Thyroid gland (tissue), 4 donors: Measurements from ENCODE around the gene CSF2. TPM values are rescaled to one million over a fixed set of nuclear protein-coding genes. Genes with fewer than 3 reads are reported as not detected.

ENCODE experiments used
- DNase-seq, 2 donors: peaks; one replicate each; pipeline ENCODE4 v3.0.0-alpha.2; 2019
- H3K27ac ChIP-seq, 3 donors: fragments of 200-600 bp; sonication (generic); 1 replicate in 2 of 3; 2 replicates in 1 of 3; pipeline ENCODE4 v1.5.1; 2016 to 2019; ENCODE audit warnings: mild to moderate bottlenecking in 1 of 3, moderate library complexity in 1 of 3
- H3K27me3 ChIP-seq: fragments of 200-600 bp; sonication (generic); one replicate; pipeline ENCODE4 v1.5.1; 2019
- H3K36me3 ChIP-seq, 2 donors: fragments of 200-600 bp; sonication (generic); one replicate each; pipeline ENCODE4 v1.5.1; 2016 to 2019
- H3K4me1 ChIP-seq, 2 donors: fragments of 200-600 bp; sonication (generic); one replicate each; pipeline ENCODE4 v1.5.1; 2017 to 2019
- H3K4me3 ChIP-seq, 3 donors: fragments of 200-600 bp; sonication (generic); replicated peaks in 1 of 3; 1 replicate in 2 of 3; 2 replicates in 1 of 3; pipeline ENCODE4 v1.5.1; 2016; ENCODE audit warnings: mild to moderate bottlenecking in 1 of 3
- H3K9me3 ChIP-seq: fragments of 200-600 bp; sonication (generic); one replicate; pipeline ENCODE4 v1.5.1; 2017
- CTCF ChIP-seq, 6 experiments: fragments of 200-600 bp in 3 of 6; fragments of 450-650 bp in 3 of 6; sonication (generic) in 3 of 6; IDR thresholded peaks; one replicate each; pipeline ENCODE4 v1.5.1; 2016 to 2019; ENCODE audit warnings: antibody characterized with exemption in 6 of 6, mild to moderate bottlenecking in 2 of 6, inconsistent platforms in 1 of 6, moderate library complexity in 1 of 6
- POLR2A ChIP-seq, 2 donors: fragments of 450-650 bp; IDR thresholded peaks; one replicate each; pipeline ENCODE4 v1.6.1; 2017; ENCODE audit warnings: antibody characterized with exemption in 2 of 2, mild to moderate bottlenecking in 2 of 2, moderate library complexity in 1 of 2
- WGBS, 2 donors: methylation state at CpG; one replicate each; pipeline ENCODE4 v1.1.5; 2017; 5-methylcytosine and 5-hydroxymethylcytosine counted together
- intact Hi-C: fragments of 100-400 bp; cut with DNase I; formaldehyde crosslinking; loops from one replicate; pipeline ENCODE4 v1.15.1; 2023
- total RNA-seq, 4 donors: library from RNA; depleted of rRNA; stranded (reverse); fragments of >200 nt; gene quantifications; one replicate each; pipeline ENCODE4 v1.2.3, GENCODE V29; 2016

CSF2 gene
- total RNA-seq, 4 donors from 2014 or later = not detected

GRCh38 chr5:132037353-132037752 lies 36.2 kb upstream of the CSF2 start:
- H3K27me3 ChIP-seq = no peaks in the 10 kb centered on the region
- no peak overlapping the region for H3K27ac ChIP-seq
- WGBS, 2 donors = 55 to 58% methylated on average over 2 of the region's 2 CpGs
- no peaks in the 10 kb centered on the region for H3K4me1 ChIP-seq
- H3K4me3 ChIP-seq = no peak overlapping the region
- H3K36me3 ChIP-seq = no peaks in the 10 kb centered on the region
- intact Hi-C loops = no loop called here
- no peak for TF ChIP-seq POLR2A (IDR thresholded peaks at IDR 0.05)
- no peak for TF ChIP-seq CTCF (IDR thresholded peaks at IDR 0.05)
- no peak for DNase-seq
- H3K9me3 ChIP-seq = no peaks in the 10 kb centered on the region

- Histone ChIP-seq H3K4me1 (no peaks in the 10 kb centered on the region), H3K9me3 (no peaks in the 10 kb centered on the region), H3K36me3 (no peaks in the 10 kb centered on the region), H3K27ac (no peak overlapping the region), H3K4me3 (no peak overlapping the region), H3K27me3 (no peaks in the 10 kb centered on the region)
- no peak for DNase-seq
- 88 to 91% methylated on average over 9 to 10 of the region's 10 CpGs for whole genome bisulfite sequencing, 2 donors
- TF ChIP-seq POLR2A (IDR thresholded peaks at IDR 0.05) (no peak), CTCF (IDR thresholded peaks at IDR 0.05) (no peak)
- intact Hi-C loops = no loop called here
These were observed 29.4 kb upstream of the CSF2 start for GRCh38 chr5:132044207-132044606.

GRCh38 chr5:132046880-132047299 lies 26.7 kb upstream of the CSF2 start:
- Histone ChIP-seq H3K36me3 (no peaks in the 10 kb centered on the region), H3K4me3 (no peak overlapping the region), H3K27me3 (no peaks in the 10 kb centered on the region), H3K27ac (no peak overlapping the region), H3K4me1 (no peaks in the 10 kb centered on the region), H3K9me3 (no peaks in the 10 kb centered on the region)
- intact Hi-C loops = no loop called here
- WGBS, 2 donors = 70 to 81% methylated on average over 7 of the region's 7 CpGs
- no peak for DNase-seq
- no peak for TF ChIP-seq CTCF (IDR thresholded peaks at IDR 0.05)
- TF ChIP-seq POLR2A (IDR thresholded peaks at IDR 0.05) = no peak

GRCh38 chr5:132049093-132049492 lies 24.5 kb upstream of the CSF2 start:
- no peak overlapping the region for H3K27ac ChIP-seq
- H3K4me3 ChIP-seq = no peak overlapping the region
- no peaks in the 10 kb centered on the region for H3K9me3 ChIP-seq
- intact Hi-C loops = no loop called here
- WGBS, 2 donors = 72 to 73% methylated on average over 4 of the region's 4 CpGs
- no peaks in the 10 kb centered on the region for H3K36me3 ChIP-seq
- no peaks in the 10 kb centered on the region for H3K27me3 ChIP-seq
- H3K4me1 ChIP-seq = no peaks in the 10 kb centered on the region
- TF ChIP-seq CTCF (IDR thresholded peaks at IDR 0.05) (no peak), POLR2A (IDR thresholded peaks at IDR 0.05) (no peak)
- peak in 1 of 2 donors; percentile 0 for DNase-seq

GRCh38 chr5:132049559-132049958 lies 24.0 kb upstream of the CSF2 start:
- no peaks in the 10 kb centered on the region for H3K36me3 ChIP-seq
- no peaks in the 10 kb centered on the region for H3K4me1 ChIP-seq
- 87 to 92% methylated on average over 12 of the region's 12 CpGs for WGBS, 2 donors
- H3K9me3 ChIP-seq = no peaks in the 10 kb centered on the region
- H3K27me3 ChIP-seq = no peaks in the 10 kb centered on the region
- TF ChIP-seq POLR2A (IDR thresholded peaks at IDR 0.05) (no peak), CTCF (IDR thresholded peaks at IDR 0.05) (no peak)
- peak in 1 of 2 donors; percentile 0 for DNase-seq
- no peak overlapping the region for H3K4me3 ChIP-seq
- intact Hi-C loops = no loop called here
- H3K27ac ChIP-seq = no peak overlapping the region
